GM18861 (cell line): Measurements from ENCODE around the gene PDHB.
A peak's percentile ranks its signal among the peaks of the same experiment; 100 is the strongest.
"Not testable (repeated sequence)": the region's sequence is repeated elsewhere in the genome, so short reads cannot be mapped to it uniquely, and the experiment has no call there.

Experiments
- ATAC-seq: cut with Tn5 transposase; IDR thresholded peaks from one replicate; pipeline ENCODE4 v1.9.1; 2021; ENCODE audit not compliant: unreplicated experiment

Gene PDHB

GRCh38 chr3:58440996-58441355 lies 7.3 kb upstream of the PDHB start:
- not testable (repeated sequence) for ATAC-seq

GRCh38 chr3:58437276-58437675 lies 3.6 kb upstream of the PDHB start:
- ATAC-seq, result not testable (repeated sequence)

DNA sequence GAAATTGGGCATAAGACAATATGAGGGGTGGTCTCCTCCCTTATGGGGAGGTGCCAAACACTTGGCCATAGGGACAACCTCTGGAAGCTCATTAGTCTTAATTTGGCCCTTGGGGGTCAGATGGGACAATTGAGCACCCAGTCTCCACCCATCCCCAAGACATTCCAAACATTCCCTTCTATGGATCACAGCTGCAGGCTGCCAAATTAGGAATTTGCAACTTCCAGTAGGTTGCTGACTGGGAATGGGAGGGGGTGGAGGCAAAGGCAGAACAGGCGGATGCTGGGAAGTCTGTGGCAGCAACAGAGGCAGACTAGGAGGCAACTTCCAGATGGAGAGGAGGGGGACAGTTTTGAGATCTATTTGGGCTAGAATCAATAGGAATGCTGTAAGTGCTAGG lies 1.4 kb upstream of the PDHB start:
- ATAC-seq, result no peak

- ATAC-seq, result no peak
Observed at GRCh38 chr3:58434511-58434910, 879 bp upstream of the PDHB start.

DNA sequence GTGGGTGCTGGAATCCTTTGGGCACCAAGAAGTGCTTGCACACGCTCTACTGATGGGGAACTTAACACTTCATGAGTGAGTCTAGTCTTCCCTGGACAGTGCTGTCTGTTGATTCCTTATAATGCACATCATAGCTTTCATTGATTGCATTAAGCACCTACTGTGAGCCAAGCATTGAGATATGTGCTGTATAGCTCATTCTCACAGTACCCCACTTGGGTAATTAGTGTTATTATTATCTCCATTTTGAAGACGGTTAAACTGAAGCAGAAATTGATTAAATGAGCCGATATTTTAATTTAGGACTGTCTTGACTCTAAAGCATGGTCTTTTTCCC lies 504 bp upstream of the PDHB start:
- no peak for ATAC-seq

DNA sequence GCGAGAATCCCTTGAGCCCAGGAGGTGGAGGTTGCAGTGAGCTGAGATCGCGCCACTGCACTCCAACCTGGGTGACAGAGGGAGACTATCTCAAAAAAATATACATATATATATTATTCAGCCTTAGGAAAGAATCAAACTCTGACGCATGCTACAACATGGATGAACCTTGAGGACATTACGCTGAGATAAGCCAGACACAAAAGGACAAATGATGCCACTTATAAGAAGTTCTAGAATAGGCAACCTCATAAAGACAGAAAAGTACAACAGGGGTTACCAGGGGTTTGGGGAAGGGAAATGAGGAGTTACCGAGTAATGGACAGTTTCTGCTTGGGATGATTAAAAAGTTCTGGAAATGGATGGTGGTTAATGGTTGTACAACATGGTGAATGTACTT lies 727 bp downstream of the PDHB start:
- ATAC-seq, result no peak

DNA sequence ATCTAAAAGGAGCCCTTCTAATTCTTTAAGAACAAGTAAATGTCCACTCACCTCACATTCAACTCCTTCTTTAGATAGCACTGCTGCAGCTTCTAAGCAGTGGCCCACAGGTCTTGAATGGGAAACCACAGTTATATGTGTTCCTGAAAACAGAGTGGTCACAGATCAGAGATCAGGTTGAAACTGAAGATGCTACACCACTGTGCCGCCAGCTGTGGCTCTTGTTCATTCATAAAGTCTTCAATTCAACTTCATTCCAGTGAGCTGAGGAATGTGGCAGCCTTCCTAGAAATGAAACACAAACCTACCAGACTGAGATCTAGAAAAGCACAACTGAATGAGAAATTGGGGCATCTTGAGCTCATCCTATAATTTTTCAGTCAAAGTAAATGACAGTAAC lies 4.0 kb downstream of the PDHB start:
- no peak for ATAC-seq

DNA sequence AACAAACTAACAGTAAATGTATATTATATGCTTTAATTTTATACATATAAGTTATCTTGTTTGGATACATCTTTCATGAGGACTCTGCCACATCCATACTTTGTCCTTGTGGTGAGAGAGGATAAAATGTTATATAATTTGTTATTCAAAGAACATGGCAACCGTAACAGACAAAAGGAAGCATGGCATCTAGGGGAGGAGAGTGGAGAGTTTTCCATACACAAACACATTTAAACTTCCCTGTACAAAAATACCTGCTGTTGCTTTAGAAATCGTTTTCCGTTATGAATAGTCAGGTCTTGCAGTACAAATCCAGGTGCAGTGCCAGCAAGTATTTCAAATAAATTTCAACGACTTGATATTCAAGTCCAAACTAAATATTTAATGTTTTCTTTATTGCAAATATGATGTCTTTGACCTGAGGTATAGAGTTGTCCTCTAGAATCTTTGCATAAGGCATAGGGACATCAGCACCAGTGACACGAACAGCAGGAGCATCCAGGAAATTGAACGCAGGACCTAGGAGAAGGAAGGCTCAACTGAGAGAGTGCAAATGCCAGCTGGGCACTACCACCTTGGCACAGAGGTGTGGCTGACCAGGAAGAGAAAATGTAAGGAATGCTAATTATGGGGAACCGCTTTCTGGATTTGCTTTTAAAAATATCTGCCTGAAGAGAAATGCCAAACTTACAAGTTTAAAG lies 5.8 kb downstream of the PDHB start:
- ATAC-seq, result no peak

- ATAC-seq, result no peak
Observed at GRCh38 chr3:58425782-58426181, 7.8 kb downstream of the PDHB start.

DNA sequence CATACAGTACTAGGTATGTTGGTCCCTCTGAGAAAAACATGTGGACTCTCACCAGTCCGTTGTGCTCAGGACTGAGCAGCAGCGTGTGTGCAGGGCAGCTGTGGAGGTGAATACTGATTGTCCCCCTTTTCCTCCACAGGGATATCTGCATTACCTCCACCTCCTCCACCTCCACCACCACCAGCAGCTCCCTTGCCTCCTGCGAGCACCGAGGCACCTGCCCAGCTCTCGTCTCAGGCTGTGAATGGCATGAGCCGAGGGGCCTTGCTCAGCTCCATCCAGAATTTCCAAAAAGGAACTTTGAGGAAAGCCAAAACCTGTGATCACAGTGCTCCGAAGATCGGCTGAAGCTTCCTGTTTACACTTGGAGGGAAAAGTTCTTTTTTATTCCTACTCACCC lies 9.0 kb downstream of the PDHB start:
- ATAC-seq, result no peak

GRCh38 chr3:58422756-58423325 lies 10.8 kb downstream of the PDHB start:
- ATAC-seq, result no peak

- no peak for ATAC-seq
Observed at GRCh38 chr3:58421004-58421403, 12.6 kb downstream of the PDHB start.

GRCh38 chr3:58419780-58420507 lies 13.7 kb downstream of the PDHB start:
- peak; percentile 71 for ATAC-seq

DNA sequence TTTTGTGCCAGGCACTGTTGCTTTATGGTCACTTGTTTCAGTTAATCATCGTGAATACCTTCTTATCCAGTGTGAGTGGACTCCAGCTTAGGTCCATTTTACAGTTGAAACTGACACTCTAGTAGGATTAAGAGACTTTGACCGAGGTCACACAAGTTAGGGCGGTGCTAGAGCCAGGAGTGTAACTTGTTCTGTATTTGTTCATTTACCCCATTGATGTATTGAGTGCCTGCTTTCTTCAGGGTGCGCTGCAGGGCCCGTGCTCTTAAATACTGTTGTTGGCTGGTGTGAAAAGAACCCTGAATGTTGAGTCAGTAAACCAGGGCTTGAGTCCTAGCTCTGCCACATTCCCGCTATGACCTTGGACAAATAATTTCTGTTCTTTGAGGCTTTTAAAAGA lies 15.4 kb downstream of the PDHB start:
- no peak for ATAC-seq

- no peak for ATAC-seq
Observed at GRCh38 chr3:58417075-58417474, 16.6 kb downstream of the PDHB start.

DNA sequence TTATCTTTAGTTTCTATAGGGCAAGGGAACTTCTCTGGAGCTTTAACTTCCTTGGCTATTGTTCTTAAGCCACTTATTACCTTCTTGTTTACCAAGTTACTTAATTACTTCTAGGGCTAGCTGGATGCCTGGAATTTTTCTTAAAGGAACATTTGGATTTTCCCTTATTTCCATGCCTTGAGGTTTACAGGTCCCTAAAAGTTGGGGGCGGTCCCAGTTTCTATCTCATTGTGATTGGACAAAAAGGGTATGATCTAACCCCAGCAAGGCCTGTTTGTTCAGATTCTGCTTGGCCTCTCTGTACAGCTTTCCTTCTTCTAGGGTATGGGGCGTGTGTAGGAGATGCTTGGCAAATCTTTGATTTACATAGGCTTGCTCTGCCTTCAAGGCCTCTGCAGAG lies 17.4 kb downstream of the PDHB start:
- ATAC-seq, result no peak

DNA sequence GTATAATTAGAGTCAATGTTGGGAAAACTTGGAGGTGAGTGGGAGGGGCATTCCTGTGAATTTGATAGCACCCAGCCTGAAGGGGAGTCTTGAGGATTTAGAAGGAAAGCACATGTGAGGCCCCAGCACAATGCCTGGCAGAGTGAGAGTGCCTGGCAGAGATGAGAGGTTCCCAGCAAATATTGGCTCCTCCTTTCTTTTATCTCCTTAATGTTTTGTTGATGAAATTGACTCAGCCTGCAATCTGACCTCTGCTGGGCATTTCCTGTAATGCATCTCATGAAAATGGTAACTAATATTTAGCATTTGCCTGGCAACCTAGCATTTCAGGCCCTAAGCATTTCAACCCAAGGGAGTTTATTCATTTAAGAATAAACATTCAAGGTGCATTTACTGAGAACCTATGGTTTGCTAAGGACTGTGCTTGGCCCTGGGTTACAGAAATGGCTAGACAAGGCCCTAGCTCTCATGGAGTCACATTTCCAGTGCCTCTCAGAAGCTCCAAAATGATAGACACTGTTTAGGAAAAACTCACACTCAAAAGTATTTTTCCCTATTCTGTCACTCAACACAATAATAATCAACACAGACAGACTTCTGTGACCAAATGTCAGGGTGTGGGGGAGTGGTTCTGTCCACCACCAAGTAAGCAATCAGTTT lies 19.0 kb downstream of the PDHB start:
- ATAC-seq, result no peak

DNA sequence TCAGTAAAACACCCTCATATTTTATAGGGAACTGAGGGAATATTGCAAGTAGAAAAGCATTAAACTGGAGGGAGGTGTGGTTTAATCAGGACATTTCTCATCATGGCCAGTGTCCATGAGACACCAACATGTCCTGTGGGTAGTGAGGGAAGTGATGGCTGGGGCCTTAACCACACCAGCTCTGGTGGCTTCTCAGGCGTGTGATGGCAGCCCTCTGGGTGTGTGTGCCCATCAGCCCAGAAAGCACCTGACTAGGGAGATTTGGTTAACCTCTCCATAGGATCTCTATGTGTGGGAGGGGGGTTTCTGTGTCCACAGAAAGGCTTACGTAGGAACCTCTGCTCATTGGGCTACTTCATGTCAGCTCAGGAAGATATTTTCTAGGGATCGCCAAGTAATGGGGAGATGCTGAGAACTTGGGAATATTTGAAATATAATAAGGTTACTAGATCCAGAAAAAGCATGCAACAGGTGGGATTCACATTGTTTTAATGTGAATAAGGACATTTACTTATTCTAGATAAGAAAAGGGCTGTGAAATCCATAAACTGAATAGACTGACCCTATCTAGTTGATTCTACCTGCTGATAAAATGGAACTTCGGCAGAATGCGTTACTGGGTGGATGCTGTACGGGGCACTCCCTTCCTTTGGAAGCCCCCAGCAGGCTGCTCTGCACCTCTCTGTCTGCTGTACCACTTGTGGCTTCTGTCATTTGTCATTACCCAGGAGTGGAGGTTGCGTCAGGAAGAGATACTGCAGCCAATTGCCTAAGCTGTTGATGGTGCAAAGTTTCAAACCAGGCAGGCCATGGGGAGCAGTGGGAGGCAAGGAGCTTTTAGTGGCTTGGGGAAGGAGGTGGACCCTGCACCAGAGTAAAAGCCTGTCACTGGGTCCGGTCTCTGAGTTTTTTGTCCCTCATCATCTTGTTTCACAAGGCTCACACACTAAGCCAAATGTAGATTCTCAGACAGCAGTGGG lies 21.5 kb downstream of the PDHB start:
- ATAC-seq, result no peak

DNA sequence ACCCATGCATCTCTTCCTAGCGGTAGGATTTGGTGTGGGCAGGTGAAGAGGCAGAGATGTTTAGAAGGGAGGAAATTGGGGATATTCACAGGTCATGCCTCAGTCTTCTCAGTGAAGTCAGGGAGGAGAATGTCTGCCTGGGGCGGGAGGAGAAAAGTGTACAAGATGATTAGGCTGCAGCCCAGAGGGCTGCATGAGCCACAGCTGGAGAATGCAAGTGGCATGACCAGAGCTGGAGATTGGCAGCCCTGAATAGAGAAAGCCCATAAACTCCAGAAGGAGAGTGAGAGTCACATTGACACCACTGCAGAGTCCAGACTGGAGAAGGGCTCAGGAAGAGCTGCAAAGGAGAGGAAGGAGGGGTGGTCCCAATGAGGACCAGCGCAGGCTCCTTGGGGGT lies 22.6 kb downstream of the PDHB start:
- ATAC-seq, result no peak

DNA sequence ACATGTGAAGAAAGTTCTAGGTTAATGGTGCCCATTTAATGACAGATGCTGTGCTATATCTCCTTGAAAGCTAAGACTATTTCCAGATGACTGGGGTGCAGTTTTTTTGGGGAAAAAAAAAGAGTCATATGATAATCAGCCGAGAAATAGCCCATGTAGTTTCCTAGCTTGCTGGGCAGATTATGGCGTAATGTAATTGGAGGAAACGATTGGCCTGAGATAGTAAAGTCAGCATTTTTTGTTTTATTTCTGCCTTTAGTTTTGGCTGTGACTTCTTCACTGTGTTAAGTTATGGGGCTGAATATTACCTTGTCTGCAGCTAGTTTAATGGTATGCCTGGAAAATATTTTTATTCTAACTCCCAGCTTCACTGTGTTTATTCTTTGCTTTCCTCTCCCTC lies 24.0 kb downstream of the PDHB start:
- no peak for ATAC-seq

DNA sequence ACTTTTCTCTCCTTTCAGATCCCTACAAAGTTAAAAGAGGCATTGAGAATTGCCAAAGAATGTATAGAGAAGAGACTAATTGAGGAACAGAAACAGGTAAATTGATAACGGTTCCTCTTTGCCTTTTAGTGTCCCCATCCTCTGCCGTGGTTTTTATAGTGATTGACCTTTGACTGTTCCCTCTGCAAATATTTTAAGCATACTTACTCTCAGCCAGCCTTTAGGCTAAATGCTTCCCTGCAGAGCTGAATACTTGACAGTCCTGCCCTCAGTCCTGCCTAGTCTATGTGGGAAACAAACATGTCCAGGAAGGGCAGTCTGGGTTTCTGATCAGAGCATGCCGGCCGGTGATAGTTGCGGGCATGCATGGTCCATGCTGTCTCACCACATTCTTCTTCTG lies 24.7 kb downstream of the PDHB start:
- no peak for ATAC-seq
